ENCODE data around the gene PYURF. TPM values are rescaled to one million over a fixed set of nuclear protein-coding genes. Genes with fewer than 3 reads are reported as not detected.

Gene PYURF
- total RNA-seq (2013; cell fraction: nucleolus; rRNA removed): 14.8 and 15.7 TPM in 2 replicates
- total RNA-seq (2014; rRNA removed) (93.7 and 95.8 TPM in 2 replicates), total RNA-seq (2014; rRNA removed; fragmentation: Illumina TruSeq; extraction: Trizol) (55.7 and 57.6 TPM in 2 replicates), total RNA-seq (2021) (60.3 and 63.4 TPM in 2 replicates), polyA plus RNA-seq (2011; rRNA removed) (99.9 and 144 TPM in 2 replicates), polyA plus RNA-seq (2014; fragmentation: Illumina TruSeq; extraction: Trizol) (58.7 and 65.6 TPM in 2 replicates), polyA plus RNA-seq (2014; fragmentation: Nextera tagmentation; extraction: Ambion mirVana) (10 to 100 TPM; 16.7 to 58.1 TPM), polyA plus RNA-seq (2014; rRNA removed) (122 and 127 TPM in 2 replicates), polyA plus RNA-seq (2016; fragmentation: Nextera tagmentation; extraction: Ambion mirVana) (100 to 1,000 TPM; 174 to 181 TPM), polyA minus RNA-seq (2011; rRNA and poly(A)+ RNA removed) (12.5 and 14.2 TPM in 2 replicates), Bru-seq, nascent RNA (percentile 92 among the genes with signal in this experiment), BruChase-seq, experiment 1, labeled RNA remaining after a 6-hour chase (percentile 98 among the genes with signal in this experiment), BruChase-seq, experiment 2, labeled RNA remaining after a 2-hour chase (percentile 94 among the genes with signal in this experiment)
- polyA plus RNA-seq (2011; ENCODE audit: low read depth): 46.2 TPM
- polyA plus RNA-seq (2011; cell fraction: cytosol; rRNA removed): 40.0 and 45.9 TPM in 2 replicates
- 25.6 and 28.8 TPM in 2 replicates for polyA plus RNA-seq (2011; cell fraction: nucleus; rRNA removed)
- 57.1 and 58.5 TPM in 2 replicates for polyA plus RNA-seq (2012)
- polyA minus RNA-seq (2011; cell fraction: cytosol; rRNA and poly(A)+ RNA removed): 8.1 and 10.6 TPM in 2 replicates
- 6.8 and 12.2 TPM in 2 replicates for polyA minus RNA-seq (2011; cell fraction: nucleus; rRNA and poly(A)+ RNA removed)
- long read RNA-seq, experiment 1, transcript PYURF-201 (2 exons, 1,361 nt): major isoform, 154 of 156 reads
- long read RNA-seq, experiment 1, partial matches to known transcripts: 0 of 156 reads
- long read RNA-seq, experiment 1, other reads (novel, unspliced or antisense): 2 of 156 reads
- long read RNA-seq, experiment 2, transcript PYURF-201 (2 exons, 1,361 nt): major isoform, 869 of 877 reads
- long read RNA-seq, experiment 2, partial matches to known transcripts: 0 of 877 reads
- long read RNA-seq, experiment 2, other reads (novel, unspliced or antisense): 8 of 877 reads

DNA sequence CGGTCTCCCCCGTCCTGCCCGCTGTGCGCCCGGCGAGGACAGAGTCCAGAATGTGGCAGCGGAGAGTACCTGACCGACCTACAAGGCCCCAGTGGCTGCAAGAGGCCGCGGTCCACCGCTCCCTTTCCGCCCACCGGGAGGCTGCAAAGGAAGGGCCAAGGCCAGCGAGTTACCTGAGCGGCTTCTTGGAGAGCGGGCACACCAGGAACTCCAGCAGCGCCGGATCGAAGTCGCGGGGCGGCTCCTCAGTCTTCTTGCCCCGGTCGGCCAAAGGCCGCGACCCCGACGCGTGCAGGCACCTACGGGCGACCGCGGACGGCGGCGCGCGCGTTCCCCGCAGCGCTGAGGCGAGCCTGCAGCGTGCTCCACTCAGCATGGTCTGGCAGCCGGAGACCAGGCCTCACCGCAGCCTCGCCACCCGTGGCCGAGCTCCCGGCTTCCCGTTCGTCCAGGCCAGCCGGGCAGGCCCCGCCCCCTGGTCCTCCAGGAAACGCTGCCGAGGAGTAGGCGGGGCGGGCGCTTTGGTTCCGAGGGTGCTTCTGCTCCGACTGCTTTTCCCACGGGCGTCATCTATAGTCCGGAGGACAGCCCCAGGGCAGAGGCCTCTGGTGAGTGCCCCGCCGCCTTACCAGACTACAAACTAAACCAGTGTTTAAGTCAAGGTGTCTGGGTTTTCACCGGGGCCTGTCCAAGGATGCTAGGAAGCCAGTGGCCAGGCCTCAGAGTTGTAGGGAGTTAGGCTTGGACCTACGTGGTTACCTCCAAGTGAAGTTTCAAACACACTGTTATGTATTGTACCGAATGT lies at the start of gene PYURF:
PYURF (minus strand) TSS at position 452 of the 805 bp plus-strand sequence; CDS start at position 376, 76 bp downstream.
- Histone ChIP-seq H3K4me2 (ENCODE audit: control insufficient read depth, insufficient read depth) (peak within 1 kb of the TSS; percentile 84), H3K36me3 (ENCODE audit: control insufficient read depth in 2 of 2, insufficient read depth in 2 of 2, low read length in 1 of 2) (peaks cover 0 to 20% of the 10 kb centered on the region in 2 experiments; a peak in 2 of 4 replicates), H2AFZ (ENCODE audit: control insufficient read depth, low read depth, low read length) (peak within 1 kb of the TSS; percentile 66), H3K27ac (ENCODE audit: control insufficient read depth, insufficient read depth) (peak within 1 kb of the TSS; percentile 67), H3K27me3 (replicated peaks in 1 of 2; ENCODE audit: control insufficient read depth in 2 of 2, insufficient read depth in 2 of 2, low read length in 1 of 2) (no peaks in the 10 kb centered on the region), H3K9me3 (replicated peaks; ENCODE audit: control insufficient read depth, insufficient read depth, low read length) (no peaks in the 10 kb centered on the region), H3K4me1 (ENCODE audit: control insufficient read depth, insufficient read depth, low read length) (peaks cover 31% of the 10 kb centered on the region), H3K9ac (ENCODE audit: control insufficient read depth, insufficient read depth, low read length) (peak within 1 kb of the TSS; percentile 93), H4K20me1 (ENCODE audit: control insufficient read depth, insufficient read depth) (no peaks in the 10 kb centered on the region), H3K79me2 (ENCODE audit: control insufficient read depth, insufficient read depth, low read length) (peaks cover 31% of the 10 kb centered on the region), H3K4me3 (peak within 1 kb of the TSS; percentile 71)
- WGBS (ENCODE audit: insufficient coverage, insufficient replicate concordance, low lambda C conversion rate, missing lambda C conversion rate): 1% methylated on average over 68 of the region's 68 CpGs
- ChIA-PET RAD21 (ENCODE audit: unreplicated experiment) (interaction anchor here (1.2 to 4.3 kb wide), 9 partner anchors 9 to 619 kb away, joined by 3 to 26 read pairs (median 6); partner anchors contain the start of gene HERC5), SMC1A (ENCODE audit: uncharacterized antibody, unreplicated experiment) (interaction anchor here (0.9 to 4.2 kb wide), 10 partner anchors 9 to 533 kb away, joined by 3 to 25 read pairs (median 5); partner anchors contain the start of genes FAM13A and PPM1K), POLR2A (interaction anchor here (1.0 to 1.8 kb wide), 6 partner anchors 17 to 244 kb away, joined by 3 to 5 read pairs (median 3); no protein-coding TSS in a partner anchor), CTCF (interaction anchor here (0.8 to 5.5 kb wide), 13 partner anchors 8 to 500 kb away, joined by 3 to 47 read pairs (median 4); partner anchors contain the start of gene HERC6)
- in situ Hi-C loops (cut with MboI): loop anchor here (25.0 kb wide), 1 partner anchor 836 kb away; no protein-coding TSS in a partner anchor
- BruUV-seq (replicated peaks): no TSS peak
- intact Hi-C loops (cut with micrococcal nuclease; ENCODE audit: unreplicated experiment): loop anchor here (2.0 to 10.0 kb wide), 2 partner anchors 239 to 591 kb away; partner anchors contain the start of genes PPM1K and TIGD2
- DNase-seq (ENCODE audit: low read depth, low spot score): peak; percentile 44
- FAIRE-seq: no peak
- peak; percentile 88 for ATAC-seq
- TF ChIP-seq SMARCA5 (IDR thresholded peaks at IDR 0.05): peak; percentile 74
- TF ChIP-seq NBN (IDR thresholded peaks at IDR 0.05): peak; percentile 41; the same call in 1 of the 2 replicates
- no peak for TF ChIP-seq TCF12 (IDR thresholded peaks at IDR 0.05; ENCODE audit: low read depth, low read length)
- TF ChIP-seq CEBPZ (IDR thresholded peaks at IDR 0.05; ENCODE audit: low read depth, low read length): no peak
- no peak for TF ChIP-seq RAD51 (IDR thresholded peaks at IDR 0.05)
- 0 out of 2 replicates have a peak, but pooled peaks have one; percentile 9 for TF ChIP-seq MEF2A (IDR thresholded peaks at IDR 0.05; ENCODE audit: insufficient read depth, low read depth, low read length)
- TF ChIP-seq, protein P1, sequence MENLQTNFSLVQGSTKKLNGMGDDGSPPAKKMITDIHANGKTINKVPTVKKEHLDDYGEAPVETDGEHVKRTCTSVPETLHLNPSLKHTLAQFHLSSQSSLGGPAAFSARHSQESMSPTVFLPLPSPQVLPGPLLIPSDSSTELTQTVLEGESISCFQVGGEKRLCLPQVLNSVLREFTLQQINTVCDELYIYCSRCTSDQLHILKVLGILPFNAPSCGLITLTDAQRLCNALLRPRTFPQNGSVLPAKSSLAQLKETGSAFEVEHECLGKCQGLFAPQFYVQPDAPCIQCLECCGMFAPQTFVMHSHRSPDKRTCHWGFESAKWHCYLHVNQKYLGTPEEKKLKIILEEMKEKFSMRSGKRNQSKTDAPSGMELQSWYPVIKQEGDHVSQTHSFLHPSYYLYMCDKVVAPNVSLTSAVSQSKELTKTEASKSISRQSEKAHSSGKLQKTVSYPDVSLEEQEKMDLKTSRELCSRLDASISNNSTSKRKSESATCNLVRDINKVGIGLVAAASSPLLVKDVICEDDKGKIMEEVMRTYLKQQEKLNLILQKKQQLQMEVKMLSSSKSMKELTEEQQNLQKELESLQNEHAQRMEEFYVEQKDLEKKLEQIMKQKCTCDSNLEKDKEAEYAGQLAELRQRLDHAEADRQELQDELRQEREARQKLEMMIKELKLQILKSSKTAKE (IDR thresholded peaks at IDR 0.05; ENCODE audit: low read depth, poor library complexity, severe bottlenecking): no peak
- no peak for TF ChIP-seq CBX5 (IDR thresholded peaks at IDR 0.05; ENCODE audit: low read depth)
- TF ChIP-seq PAX5 (IDR thresholded peaks at IDR 0.05; ENCODE audit: borderline replicate concordance, low read depth, low read length): no peak
- peak; percentile 38 for TF ChIP-seq CREM (IDR thresholded peaks at IDR 0.05; ENCODE audit: low read depth)
- TF ChIP-seq ZNF622 (IDR thresholded peaks at IDR 0.05): no peak
